ENCODE data around the gene CEP72.
"Not testable (repeated sequence)": the region's sequence is repeated elsewhere in the genome, so short reads cannot be mapped to it uniquely, and the experiment has no call there.

The CEP72 gene

DNA sequence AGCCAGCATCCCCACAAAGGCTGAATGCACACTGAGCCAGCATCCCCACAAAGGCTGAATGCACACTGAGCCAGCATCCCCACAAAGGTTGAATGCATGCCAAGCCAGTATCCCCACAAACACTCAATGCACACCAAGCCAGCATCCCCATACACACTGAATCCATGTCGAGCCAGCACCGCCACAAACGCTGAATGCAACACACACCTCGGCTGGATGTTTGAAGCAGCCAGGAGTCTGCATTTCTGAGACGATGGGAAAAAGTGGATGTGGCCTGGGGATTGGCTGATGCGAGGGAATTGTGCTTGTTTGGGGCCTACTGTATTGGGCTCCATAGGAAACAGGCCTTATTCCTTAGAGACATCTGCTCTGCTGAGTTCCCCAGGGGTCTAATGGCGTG lies 30.9 kb upstream of the CEP72 start:
- DNase-seq: no peak

GRCh38 chr5:581941-582340 lies 30.2 kb upstream of the CEP72 start:
- DNase-seq: no peak

DNA sequence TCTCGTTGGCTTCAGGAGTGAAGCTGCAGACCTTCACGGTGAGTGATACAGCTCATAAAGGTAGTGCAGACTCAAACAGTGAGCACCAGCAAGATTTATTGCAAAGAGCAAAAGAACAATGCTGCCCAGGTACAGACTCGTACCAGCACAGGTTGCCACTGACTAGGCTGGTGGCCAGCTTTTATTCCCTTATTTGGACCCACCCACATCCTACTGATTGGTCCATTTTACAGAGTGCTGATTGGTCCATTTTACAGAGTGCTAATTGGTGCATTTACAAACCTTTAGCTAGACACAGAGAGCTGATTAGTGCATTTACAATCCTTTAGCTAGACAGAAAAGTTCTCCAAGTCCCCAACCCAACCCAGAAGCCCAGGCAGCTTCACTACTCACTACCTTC lies 29.7 kb upstream of the CEP72 start:
- DNase-seq: not testable (repeated sequence)

DNA sequence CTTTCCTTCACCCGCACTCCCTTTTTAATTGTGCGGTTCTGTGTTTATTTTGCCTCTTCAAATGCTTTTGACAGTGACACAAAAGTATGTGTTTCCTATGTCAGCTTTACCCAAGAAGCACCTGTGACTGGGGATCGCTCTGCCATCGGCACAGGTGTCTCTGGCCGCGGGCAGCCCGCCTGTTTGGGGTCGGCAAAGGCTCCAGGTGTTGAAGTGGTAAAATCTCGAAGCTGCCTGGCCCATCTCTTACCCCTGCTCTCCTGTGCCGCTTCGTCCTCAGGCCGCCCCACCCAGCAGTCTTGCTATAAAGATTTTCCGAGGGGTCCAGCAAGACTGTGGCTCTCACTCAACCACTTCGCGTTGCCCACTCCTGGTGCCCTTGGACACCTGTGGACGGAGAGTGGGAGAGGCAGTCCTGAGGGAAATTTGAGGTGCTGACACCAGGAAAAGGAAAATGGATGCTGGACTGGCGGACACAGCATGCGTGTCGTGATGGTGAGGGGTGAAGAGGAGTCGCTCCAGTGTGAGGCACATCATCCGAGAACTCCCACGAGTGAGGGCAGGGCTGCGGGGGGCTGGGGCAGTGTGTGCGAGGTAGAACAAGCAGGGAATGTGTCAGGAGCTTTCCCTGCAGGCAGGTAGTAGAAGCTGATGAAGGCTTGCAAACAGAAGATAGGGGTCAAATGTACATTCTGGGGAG lies 29.1 kb upstream of the CEP72 start:
- DNase-seq: no peak

DNA sequence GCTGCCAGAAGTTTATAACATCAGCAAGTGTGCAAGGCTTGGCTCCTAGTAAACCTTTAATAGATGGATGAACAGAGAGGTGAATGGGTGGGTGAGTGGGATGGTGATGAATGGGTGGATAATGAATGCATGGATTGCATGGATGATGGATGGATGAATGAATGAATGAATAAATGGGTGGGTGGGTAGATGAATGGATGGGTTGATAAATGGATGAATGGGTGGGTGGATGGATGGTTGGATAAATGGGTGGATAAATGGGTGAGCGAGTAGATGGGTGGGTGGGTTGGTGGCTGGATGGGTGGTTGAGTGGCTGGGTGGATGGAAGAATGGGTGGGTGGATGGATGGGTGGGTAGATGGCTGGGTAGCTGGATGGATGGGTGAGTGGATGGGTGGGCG lies 28.5 kb upstream of the CEP72 start:
- DNase-seq: no peak

DNA sequence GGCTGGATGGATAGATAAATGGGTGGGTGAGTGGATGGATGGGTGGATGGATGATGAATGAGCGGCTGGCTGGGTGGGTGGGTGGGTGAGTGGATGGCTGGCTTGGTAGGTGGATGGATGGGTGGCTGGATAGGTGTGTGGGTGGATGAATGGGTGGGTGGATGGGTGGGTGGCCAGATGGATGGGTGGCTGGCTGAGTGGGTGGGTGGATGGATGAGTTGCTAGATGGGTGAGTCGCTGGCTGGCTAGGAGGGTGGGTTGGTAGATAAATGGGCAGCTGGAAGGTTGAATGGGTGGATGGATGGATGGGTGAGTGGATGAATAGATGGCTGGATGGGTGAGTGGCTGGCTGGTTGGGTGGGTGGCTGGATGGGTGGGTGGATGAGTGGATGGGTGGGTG lies 27.9 kb upstream of the CEP72 start:
- no peak for DNase-seq

DNA sequence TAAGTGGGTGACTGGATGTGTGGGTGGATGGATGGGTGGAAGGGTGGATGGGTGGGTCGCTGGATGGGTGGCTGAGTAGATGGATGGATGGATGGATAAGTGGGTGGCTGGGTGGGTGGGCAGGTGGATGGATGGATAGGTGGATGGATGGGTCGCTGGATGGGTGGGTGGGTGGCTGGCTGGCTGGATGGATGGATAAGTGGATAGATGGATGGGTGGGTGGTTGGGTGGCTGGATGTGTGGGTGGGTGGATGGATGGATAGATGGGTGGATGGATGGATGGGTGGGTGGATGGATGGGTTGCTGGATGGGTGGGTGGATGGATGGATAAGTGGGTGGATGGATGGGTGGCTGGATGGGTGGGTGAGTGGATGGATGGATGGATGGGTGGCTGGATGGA lies 27.3 kb upstream of the CEP72 start:
- no peak for DNase-seq

DNA sequence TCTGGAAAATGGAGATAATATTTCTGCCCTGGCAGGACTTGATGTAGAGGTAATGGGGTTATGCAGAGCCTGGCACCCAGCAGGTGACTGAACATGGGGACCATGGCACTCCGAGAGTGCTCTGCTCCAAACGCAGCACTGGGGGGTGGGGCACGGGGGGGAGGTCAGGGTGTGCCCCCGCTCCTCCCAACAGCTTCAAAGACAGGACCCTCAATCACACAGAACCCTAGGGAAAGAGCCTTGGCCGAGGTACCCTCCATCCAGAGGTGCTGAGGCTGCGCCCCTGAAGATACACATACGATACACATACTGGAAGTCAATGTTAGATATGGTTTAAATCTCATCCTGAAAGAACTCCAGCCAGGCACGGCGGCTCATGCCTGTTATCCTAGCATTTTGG lies 26.6 kb upstream of the CEP72 start:
- DNase-seq: no peak

DNA sequence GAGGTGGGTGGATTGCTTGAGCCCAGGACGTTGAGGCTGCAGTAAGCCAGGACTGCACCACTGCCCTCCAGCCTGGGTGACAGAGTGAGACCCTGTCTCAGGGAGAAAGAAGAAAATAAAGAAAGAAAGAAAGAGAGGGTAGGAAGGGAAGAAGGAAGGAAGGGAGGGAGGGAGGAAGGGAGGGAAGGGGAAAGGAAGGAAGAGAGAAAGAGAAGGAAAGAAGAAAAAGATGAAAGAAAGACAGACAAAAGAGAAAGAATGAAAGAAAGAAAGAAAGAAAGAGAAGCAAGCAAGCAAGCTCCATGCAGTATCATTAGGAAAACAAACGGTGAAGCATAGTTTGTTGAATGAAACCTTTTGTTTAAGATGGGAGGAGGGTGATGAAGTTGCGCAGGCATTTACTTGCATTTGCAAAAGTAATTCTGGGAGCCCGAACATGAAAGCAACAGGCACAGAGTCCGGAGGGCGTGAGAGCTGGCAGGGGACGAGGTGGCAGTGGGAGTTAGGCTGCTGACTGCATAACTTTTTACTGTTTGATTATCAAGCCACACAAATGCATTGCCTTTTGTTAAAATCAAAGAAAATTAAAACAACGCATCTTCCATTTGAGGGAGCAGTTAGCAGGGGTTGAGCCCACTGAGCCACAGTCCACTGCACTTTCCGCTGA lies 26.0 kb upstream of the CEP72 start:
- DNase-seq: no peak

DNA sequence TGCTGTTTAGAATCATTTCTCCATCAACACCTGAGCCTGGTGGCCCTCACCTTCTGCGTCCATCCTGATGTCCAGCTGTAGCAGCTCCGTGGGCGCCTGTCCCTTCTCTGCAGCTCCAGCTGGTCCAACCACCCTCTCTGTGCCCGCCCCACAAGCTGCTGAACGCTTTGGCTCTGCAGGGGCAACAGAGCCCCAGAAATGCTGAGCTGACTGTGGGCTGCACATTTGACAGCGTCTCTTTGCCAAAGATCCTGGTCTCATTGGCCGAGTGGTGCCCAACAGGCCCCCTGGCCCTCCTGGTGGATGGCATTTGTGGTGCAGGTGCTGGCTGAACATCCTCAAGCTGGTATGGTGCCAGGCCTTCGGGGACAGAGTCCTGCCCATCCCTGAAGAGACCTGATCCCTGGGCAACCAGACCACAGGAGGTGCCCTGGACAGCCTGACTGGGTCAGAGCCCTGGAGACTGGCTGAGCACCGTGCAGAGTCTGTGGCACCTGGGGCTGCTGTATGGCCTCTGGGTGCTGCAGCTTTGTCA lies 25.3 kb upstream of the CEP72 start:
- no peak for DNase-seq

DNA sequence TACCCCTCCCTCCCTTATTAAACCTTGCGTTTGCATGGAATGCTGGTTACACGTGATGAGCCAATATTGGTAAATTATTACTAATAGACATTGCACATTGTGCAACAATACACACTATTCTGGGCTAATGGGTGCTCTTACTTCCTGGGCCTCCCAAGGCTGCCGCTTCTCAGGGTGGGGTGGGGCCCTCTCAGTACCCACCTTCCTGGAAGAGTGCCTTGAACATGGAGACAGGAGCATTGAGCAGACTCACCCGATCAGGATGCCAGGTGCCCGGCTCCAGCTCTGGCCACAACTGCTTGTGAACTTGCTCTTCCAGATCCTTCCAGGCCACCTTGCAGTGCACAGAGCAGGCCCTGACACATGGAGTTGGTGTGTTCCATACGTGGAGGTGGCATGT lies 24.7 kb upstream of the CEP72 start:
- DNase-seq: no peak

GRCh38 chr5:588406-588995 lies 23.6 kb upstream of the CEP72 start:
- DNase-seq: no peak

DNA sequence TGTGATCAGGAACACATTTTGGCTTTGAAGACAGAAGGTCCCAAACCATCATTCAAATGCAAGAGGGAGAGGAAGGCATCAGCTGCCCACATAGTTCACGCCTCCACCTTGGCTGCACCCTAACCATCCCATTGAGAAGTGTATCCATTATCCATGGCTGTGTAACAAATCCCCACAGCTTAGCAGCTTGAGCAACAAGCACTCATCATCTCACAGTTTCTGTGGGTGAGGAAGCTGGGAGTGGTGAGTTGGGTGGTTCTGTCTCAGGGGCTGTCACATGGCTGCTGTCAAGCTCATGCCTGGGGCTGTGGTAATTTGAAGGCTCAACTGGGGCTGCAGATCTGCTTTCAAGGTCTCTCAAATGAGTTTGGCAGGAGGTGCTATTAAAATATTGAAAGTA lies 23.0 kb upstream of the CEP72 start:
- no peak for DNase-seq

DNA sequence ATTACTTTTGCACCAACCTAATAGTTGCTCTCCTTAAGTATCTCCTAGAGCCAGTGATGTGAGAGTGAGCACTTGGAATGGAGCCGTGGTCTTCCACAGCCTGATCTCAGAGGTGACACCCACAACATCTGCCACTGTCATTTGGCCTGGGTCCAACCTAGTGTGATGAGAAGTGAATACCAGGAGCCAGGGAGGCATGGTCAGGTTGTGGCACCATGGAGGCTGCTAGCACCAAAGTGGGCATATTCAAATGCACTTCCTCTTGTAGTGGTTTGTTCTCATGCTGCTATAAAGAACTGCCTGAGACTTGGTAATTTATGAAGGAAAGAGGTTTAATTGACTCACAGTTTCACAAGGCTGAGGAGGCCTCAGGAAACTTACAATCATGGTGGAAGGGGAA lies 22.6 kb upstream of the CEP72 start:
- no peak for DNase-seq

DNA sequence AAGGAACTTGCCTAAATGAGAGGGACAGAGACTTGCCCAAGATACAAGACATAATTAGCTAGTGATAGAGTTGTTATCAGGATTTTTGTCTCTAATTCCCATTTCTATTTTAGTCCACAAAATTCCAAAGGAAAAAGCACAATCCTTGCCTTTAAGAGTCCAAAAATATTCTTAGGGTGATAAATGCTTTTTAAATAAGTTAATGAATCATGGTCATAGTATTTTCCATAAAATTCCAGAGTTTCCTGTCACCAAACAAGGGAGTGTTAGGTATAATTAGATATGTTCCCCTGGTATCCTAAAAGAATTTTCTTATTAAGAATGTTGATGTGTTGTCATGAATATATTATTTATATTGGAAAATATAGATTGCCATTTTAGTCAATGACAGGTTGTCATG lies 21.8 kb upstream of the CEP72 start:
- no peak for DNase-seq

GRCh38 chr5:591746-592145 lies 20.4 kb upstream of the CEP72 start:
- DNase-seq: no peak

- DNase-seq: no peak
These were observed 20.0 kb upstream of the CEP72 start for GRCh38 chr5:592158-592557.

- DNase-seq: no peak
These were observed 18.6 kb upstream of the CEP72 start for GRCh38 chr5:593511-593910.

DNA sequence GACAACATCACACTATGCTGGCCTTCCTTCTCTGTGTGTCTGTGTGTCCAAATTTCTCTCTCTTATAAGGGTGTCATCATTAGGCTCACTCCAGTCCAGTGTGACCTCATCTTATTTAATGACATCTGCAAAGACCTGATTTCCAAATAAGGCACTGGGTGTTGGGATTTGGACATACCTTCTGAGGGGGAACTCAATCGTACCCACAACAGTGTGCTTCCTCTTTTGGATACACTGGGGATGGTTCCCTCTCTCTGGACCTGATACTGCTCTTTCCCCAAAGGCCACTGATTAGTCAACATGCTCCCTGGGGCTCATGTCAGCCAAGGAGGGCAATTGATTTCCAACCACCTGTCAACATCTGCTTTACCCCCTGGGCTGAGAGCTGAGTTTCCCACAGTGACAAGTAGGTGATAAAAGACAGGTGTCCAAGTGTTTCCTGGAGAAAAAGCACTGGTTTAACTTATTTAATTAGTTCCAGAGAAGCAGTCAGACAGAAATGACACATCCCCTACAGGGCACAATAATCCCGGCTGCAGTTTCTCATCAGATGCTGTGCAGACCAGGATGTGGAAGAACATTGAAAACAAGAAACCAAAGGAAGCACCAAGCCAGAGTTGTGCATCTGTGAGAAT lies 17.8 kb upstream of the CEP72 start:
- no peak for DNase-seq

- no peak for DNase-seq
These were observed 16.8 kb upstream of the CEP72 start for GRCh38 chr5:595285-595875.

DNA sequence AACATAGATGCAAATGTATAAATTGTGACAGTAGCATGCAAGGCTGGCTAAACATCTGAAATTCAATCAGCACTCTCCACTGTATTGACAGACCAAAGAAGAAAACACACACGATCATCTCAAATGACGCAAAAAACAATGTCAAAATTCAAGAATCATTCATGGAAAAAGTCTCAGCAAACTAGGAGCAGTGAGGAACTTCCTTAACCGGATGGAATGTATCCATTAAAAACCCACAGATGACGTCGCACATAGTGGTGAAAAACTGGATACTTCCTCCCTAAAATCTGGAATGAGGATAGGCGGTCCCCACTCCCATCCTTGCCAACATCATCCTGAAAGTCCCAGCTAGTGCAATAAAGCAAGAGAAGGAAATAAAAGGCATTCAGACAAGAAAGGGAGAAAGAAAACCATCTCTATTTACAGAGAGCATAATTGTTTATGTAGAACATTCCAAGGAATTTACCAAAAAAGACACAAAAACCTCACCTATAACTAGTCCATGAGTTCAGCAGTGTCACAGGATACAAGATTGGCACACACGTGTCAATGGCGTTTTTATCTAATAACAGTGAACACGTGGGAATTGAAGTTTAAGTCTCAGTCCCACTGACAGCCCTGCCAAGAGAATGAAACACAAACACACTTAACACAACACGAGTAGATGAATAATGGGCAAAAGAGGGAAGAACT lies 14.1 kb upstream of the CEP72 start:
- no peak for DNase-seq

DNA sequence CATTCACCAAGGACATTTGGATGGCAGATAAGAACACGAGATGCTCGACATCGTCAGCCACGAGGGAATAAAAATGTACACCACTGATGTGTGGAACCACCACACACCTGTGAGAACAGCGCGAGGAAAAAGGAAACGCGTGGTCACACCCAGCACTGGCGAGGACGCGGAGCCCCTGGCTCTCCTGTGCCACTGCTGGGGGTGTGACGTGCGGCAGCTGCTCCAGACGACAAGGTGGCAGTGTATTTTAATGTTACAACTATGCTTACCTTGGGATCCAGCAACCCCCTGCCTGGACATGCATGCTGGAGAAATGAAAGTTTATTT lies 13.6 kb upstream of the CEP72 start:
- DNase-seq: no peak
